ENCODE data around the gene ATP8A1.
"Not testable (repeated sequence)": the region's sequence is repeated elsewhere in the genome, so short reads cannot be mapped to it uniquely, and the experiment has no call there.

The ATP8A1 gene

DNA sequence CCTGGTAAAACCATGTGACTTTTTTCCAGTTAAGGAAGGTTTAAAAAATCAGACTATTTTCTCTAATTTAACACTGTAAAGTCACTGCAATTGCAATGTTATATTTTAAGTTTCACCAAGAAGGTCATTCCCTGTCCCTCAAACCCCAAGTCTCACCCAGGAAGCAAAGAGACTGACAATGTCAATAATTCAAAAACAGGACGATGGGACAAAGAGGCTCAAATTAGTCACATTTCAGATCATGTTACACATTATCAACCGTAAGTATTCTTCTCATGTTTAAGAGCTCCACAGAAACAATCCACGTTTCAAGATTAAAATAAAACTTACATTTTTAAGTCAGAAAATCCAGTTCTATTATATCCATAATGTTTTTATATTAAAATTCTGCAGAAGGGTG is 246.5 kb downstream of the ATP8A1 start:
- no peak for DNase-seq (ENCODE audit: low spot score)

DNA sequence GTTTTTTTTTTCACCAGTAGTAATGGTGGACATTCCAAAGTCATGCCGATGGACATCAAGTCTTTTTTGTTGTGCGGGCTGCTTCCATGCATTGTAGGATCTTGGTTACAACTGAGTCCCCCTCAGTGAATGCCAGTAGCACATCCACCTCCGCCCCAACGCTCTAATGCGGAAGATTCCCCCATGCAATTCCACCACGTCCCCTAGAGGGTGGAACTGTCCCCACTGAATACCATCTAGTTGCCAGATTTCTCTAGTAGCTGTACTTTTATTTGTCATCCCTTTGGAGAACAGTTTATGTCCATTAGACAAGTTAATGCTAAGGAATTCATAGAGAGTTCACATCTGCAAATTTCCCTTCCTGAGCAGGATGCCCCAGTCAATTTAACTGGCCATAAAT is 252.9 kb downstream of the ATP8A1 start:
- no peak for DNase-seq (ENCODE audit: low spot score)

DNA sequence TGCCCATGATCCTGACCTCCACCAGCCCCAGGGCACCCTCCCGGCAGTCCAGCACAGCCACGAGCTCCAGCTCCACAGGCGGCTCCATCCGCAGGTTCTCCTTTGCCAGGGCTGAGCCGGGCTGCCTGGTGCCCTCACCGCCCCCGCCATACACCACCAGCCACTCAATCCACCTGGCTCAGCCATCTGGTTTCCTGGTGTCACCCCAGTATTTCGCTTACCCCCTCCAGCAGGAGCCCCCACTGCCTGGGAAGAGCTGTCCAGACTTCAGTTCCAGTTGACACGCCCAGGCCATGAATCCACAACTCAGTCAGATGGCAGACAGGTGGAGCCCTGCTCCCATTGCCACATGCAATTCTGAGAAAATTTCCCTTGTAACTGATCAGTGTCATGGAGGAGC is 255.7 kb downstream of the ATP8A1 start:
- DNase-seq (ENCODE audit: low spot score), result no peak

DNA sequence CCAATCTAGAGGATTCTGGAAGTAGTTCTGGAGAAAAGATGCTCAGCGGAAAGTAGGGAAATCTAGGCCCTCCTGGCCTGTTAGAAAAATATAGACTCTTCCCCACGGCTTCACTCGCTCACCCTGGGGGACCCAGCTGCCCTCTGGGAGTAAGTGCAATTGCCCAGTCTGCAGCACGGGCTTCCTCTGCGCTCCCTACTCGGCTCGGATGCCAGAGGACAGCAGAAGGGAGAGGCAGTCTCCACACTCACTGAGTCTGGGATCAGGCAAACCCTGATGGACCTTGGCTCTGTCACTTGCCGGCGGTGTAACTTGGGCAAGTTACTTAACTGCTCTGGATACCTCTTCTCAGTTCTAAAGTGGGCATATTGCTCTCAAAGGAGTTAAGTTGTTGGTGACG is 257.5 kb downstream of the ATP8A1 start:
- DNase-seq (ENCODE audit: low spot score), result no peak

DNA sequence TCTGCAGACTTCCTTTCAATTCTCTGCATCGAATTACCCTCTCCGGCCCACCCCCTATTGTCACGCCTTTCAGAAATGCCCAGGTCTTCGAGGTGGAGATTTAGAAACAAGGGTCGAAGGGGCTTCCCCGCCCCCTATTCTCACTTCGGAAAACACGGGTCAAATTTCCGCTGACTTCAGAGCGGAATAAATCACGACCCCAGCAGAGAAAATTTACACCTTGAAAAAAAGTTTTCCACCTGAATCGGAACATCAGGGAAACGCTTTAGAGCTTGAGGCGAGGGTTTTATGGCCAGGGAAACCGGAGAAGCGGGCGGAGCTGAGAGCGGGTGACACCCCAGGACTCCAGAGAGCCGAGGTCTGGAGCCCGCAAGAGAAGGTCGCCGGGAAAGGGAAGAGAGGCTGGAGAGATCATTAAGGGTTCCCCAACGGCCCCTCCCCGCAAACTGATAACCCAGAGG is 258.0 kb downstream of the ATP8A1 start:
- no peak for DNase-seq (ENCODE audit: low spot score)

DNA sequence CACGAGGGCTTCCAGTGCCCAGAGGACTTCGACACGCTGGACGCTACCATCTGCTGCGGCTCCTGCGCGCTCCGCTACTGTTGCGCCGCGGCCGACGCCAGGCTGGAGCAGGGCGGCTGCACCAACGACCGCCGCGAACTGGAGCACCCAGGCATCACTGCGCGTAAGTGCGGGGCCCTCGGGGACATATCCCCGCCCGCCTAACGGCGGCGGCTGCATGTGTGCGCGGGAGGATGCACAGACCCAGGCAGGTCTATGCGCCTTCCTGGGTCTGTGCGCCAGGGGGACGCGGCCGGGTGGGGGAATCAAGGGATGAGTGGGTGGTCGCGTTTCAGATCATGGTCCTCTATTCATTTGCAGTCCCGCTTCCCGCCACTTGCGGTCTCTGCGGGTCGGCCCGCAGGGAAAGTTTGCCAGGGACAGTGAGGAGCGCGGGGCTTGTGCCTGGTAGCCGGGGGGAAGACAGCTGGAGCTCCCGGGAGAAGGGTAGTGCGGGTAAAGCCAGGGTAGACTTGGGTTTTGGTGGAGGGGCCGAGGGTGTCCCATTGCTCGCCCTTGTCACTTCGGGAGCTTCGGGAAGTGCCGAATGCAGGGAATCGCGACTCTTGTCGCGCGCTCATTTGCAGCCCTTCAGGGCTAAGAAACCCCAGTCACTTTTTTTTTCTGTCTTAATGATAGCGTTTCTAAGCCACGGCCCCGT is 258.6 kb downstream of the ATP8A1 start:
- DNase-seq (ENCODE audit: low spot score), result no peak

DNA sequence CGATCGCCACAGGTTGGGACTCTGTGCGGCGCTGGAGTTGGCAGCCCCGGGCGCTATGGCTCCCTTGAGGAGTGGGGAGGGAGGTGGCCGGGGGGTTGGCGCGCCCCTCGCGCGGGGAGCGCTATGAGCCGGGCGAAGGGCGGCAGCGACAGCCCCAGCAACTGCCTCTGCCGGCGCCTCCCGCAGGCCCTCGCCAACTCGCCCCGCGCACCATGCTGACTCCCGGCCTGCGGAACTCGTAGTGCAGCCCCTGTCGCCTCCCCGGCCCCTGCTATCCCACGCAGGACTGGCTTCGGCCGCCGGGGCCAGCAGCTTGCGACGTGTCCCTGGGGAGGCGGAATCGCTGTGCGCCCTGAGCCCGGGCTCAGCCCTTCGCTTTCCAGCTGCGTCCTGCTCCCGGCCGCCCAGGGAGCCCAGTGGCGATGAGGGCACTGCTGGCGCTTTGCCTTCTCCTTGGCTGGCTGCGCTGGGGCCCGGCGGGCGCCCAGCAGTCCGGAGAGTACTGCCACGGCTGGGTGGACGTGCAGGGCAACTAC is 259.2 kb downstream of the ATP8A1 start:
- no peak for DNase-seq (ENCODE audit: low spot score)

DNA sequence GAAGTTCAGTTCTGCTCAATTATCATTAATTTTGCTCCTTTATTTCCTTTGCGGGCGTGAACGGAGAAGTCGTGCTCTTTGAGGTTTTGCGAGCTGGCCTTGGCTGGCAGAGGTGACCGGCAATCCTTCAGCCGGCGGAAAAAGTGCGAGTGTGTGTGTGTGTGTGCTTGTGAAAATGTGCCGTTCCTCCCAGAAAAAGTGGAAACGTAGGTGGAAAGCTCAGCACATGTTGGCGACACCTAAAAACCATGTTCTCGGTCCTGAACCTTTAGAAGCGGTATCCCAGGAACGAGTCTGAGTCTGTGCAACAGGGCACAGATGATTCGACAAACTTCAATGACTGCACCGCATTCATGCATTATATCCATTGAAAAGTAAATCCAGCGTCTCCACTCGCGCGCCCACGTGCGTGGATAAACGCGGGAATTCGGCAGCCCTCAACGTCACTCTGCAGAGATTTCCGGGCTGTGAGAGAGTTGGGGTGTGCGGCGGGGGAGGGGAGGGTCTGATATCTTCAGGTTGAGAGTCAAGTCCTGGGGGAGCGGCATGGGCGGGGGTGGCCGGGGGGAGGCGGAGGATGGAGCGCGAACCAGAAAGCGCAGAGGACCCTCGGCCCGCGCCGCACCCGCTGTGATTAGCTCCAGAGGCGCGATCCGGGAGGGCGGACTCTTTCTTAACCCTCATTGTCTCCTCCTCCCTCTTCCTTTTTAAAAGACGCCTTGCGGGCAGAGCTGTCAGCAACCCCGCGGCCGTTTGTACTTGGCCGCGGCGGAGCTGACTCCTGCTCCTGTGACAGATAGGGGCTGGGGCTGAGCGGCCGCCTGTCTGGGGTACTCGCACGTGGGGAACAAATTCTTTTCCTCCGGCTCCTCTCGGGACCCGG is 259.9 kb downstream of the ATP8A1 start, which contains the start of gene SHISA3:
SHISA3 (plus strand) TSS at position 737 of the 883 bp plus-strand sequence. CDS start 569 bp downstream, outside the sequence.
- DNase-seq (ENCODE audit: low spot score), result no peak

DNA sequence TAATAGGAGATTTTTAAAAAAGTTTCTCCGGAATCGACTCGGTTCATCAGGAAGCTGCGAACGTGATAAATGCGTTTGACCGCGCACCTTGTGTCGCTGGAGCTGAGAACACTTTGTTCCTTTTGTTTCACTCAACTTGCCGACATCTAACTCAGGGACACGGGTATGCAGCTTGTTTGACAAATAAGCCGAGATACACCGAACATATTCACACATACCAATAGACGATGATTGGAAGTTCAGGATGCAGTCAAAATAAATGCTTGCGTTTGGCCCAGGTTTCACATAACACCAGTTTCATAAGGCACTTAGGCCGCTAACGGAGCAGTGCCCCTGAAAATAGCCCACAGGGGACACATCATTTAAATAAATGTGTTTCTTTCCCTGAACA is 260.5 kb downstream of the ATP8A1 start:
- no peak for DNase-seq (ENCODE audit: low spot score)

DNA sequence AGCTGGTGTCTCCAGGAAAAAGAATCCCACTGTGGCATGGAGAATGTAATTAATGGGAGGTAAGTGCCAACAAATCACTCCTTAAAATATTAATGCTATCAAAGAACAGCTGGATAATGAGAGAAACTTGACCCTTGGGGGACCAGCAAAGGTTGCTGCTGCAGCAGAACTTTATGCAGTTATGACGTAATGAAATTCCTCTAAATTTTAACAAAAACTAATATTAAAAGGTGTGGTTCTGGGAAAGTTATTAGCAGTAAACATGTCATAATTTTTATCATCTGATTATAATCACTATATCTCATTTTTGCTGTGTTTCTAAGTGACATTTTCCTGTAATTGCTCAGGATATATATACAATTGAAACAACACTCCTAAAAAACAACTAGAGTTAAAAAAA is 261.3 kb downstream of the ATP8A1 start:
- DNase-seq (ENCODE audit: low spot score), result no peak

DNA sequence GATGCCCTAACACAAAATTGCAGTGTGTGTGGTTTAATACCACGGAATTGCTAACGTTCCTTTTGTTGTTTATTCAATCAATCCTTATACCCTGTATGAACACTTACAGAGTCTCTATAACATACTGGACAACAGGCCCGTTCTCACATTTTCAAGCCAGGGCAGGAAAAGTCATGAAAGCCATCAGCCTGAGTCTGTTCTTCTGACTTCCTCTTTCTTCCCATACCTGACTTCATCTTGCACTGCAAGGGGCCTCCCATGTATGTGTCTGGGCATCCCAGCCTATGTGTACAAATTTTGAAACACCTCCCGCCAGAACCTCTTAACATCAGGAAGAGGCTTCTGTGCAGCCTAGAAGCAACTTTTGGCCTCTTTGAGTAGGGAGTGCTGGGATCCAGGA is 264.5 kb downstream of the ATP8A1 start:
- no peak for DNase-seq (ENCODE audit: low spot score)

DNA sequence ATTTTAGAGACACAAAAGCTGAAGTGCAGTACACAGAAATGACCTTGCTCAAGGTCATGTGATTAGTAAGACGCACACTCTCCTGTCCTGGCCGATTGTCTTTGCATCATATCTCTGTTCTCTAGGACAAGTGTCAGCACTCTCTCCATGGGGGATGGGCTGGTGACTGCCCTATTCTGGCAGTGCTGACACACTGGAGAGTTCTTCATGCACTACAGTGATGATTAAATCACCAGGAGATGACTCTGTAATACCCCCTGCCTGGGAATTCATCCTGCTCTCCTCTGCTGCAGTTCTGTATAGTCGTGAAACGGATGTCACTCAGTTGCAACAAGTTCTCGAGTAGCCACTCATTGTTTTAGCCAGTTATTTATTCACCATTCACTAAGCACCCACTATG is 264.9 kb downstream of the ATP8A1 start:
- no peak for DNase-seq (ENCODE audit: low spot score)

DNA sequence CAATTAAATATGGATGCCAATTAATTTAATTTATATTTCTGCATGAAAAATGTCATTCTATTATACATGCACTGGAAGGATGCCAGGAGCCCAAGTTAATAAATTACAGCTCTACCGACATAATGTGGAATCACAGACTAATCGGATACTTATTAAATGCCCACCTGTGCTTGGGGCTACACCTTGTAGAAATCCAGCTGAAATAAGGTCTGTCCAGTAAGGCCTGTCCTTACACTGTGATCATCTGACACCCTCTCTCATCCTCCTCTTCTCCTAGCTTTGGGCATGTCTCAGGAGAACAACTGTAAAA is 265.6 kb downstream of the ATP8A1 start:
- no peak for DNase-seq (ENCODE audit: low spot score)

DNA sequence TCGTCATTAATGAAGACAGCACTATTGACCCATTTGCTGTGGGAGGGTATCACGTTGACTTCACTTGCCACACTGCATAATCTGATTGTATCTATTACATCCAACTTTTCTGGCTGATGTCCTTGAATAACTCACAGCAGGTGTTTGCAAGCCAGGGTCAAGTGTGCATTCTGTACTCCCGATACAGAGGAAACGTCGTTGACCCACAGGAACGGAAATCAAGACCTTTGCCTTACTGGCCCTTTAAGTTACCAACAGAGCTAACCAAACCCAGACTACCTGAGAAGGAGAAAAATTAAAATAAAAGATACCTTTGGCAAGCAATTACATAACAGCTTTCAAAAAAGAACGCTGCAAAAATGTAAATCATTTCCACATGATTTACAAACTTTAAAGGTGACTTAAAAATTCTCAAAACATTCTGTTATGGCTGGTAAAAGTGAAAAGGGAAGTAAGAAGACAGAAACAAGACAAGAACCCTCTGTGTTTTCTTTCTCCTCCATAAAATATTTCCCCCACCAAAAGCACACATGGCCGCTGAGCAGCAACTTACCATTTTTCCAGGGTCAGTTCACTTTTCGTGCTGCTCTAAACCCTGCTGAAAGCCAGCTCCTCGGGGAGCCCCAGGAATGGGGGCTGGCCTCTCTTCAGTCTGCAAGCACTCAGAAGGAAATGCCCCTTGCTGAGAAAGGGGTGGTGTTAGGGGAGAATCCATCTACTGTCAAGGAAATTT is 266.1 kb downstream of the ATP8A1 start:
- DNase-seq (ENCODE audit: low spot score), result no peak

DNA sequence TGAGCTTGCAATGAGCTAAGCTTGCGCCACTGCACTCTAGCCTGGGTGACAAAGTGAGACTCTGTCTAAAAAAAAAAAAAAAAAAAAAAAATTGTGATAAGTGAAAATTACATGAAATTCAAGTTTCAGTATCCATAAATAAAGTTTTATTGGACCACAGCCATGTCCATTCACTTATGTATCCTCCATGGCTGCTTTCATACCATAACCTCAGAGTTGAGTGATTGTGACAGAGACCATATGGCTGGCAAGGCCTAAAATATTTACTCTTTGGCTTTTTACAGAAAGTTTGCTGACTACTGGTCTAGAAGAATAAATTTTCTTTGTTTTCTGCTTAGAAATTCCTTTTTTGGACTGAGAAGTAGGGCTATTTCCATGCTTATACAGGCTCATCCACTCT is 271.4 kb downstream of the ATP8A1 start:
- no peak for DNase-seq (ENCODE audit: low spot score)

DNA sequence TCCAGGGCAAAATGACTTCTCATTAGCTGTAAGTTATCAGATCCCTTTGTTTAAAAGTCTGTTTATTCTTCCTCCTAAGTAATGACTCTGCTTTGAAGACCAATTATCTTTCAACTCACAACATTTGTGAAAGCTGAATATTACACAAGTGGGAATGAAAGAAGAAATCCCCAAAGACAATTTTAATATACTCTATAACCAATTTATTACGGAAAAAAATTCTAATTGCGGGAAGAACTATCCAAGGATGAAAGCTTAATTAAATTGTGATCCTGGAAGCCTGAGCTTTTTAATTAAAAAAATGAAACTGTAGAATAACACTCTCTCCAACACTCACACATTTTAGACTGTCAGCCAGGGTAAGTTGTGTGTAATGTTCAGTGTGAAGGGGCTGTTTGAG is 275.2 kb downstream of the ATP8A1 start:
- DNase-seq (ENCODE audit: low spot score), result no peak

DNA sequence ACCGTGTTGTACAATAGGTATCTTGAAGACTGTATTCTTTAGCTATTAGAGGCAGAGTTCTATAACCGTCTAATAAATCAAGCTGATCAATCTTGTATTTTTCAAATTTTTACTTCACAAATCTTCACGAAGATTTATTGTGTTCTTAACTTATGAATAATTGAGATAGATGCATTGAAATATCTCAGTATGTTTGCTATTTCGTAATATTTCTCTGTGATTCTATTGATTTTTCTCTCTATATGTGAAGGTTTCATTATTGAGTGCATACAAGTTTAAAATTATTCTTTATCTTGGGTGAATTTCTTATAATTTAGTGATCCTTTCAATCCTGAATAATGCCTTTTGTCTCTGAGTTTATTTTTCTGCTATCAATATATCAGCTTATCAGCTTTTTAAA is 279.4 kb downstream of the ATP8A1 start:
- DNase-seq (ENCODE audit: low spot score), result no peak

DNA sequence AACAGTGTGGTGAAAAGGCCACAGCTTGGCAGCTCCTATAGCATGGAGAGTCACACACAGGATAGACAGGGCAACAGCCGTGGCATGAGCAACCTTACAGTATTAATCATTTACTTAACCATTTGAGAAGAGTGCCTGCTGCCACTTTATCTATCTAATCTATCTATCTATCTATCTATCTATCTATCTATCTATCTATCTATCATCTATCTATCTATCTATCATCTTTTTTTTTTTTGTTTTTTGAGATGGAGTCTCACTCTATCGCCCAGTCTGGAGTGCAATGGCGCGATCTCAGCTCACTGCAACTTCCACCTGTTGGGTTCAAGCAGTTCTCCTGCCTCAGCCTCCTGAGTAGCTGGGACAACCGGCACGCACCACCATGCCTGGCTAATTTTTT is 284.6 kb downstream of the ATP8A1 start:
- not testable (repeated sequence) for DNase-seq (ENCODE audit: low spot score)

DNA sequence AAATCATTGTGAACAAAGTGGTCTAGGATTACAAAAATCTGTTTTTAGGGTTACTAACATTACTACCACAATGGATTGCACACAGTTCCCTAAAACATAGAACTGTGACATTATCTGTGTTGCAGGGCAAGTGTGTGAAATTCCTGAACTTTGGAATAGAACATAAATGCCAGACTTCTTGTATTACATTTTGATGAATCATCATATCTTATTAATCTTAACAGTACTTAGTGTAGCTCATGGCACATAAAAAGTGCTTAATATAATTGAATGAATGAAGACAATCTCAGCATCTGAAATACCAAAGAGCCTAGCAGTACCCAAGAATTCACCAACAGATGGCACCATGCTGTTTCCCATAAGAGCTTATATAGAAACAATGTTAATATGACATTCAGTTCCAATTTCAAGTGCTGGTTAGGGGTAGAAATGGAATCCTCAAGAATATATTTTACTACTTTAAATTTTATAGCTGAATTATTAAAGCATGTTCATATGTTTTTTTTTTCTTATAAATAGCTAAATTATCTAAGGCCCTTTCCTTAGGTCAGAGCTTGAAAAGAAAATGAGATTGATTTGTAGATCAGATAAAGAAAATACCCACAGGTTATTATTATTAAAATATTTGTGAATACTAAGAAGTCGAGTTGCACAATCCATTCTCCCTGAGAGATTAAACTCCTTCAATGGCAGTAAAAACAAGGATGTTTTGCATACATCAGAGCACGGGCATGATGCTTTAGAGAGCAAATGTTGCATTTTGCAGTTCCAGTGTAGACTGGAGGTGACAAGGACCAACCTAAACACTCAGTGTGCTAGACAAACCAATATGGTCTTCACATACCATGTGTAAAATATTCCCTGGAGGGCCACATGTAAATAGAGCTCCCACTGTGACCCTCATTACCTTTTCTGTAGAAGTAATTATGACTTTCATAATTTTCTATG is 285.3 kb downstream of the ATP8A1 start:
- DNase-seq (ENCODE audit: low spot score), result no peak

DNA sequence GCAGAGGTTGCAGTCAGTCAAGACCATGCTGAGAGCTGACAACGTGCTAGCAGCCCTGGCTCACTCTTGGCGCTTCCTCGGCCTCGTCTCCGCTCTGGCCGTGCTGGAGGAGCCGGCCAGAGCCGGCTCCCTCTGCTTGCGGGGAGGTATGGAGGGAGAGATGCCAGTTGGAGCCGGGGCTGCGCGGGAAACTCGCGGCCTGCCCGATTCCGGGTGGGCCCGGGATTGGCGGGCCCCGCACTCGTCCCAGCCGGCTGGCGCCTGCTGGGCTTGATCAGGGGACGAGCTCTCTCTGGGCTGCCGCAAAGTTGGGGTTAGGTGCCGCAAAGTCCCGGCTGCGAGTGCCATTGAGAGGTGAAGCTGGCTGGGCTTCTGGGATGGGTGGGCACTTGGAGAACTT is 287.4 kb downstream of the ATP8A1 start:
- no peak for DNase-seq (ENCODE audit: low spot score)

DNA sequence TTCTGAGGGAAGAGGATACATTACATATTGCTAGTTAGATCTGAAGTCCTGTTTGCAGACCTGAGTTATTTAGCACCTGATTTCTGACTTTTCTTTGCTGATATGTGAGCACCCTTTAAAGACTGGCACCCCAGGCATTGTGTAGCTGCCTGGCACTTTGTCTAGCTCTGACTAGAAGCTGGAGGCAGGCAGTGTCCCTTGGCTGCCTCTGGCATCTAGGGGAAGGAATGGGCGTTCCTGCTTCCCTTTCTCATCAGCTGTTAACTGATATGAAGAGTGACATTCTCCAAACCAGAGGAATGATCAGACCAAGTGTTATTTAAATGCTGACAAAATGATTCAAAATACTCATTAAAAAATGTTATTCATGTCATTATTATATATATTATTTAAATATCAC is 289.9 kb downstream of the ATP8A1 start:
- DNase-seq (ENCODE audit: low spot score), result no peak
